Measurements from ENCODE around the gene NDUFS2.

GRCh38 chr1:161190962-161191521 lies 11.1 kb upstream of the NDUFS2 start:
- TF ChIP-seq, protein P1, sequence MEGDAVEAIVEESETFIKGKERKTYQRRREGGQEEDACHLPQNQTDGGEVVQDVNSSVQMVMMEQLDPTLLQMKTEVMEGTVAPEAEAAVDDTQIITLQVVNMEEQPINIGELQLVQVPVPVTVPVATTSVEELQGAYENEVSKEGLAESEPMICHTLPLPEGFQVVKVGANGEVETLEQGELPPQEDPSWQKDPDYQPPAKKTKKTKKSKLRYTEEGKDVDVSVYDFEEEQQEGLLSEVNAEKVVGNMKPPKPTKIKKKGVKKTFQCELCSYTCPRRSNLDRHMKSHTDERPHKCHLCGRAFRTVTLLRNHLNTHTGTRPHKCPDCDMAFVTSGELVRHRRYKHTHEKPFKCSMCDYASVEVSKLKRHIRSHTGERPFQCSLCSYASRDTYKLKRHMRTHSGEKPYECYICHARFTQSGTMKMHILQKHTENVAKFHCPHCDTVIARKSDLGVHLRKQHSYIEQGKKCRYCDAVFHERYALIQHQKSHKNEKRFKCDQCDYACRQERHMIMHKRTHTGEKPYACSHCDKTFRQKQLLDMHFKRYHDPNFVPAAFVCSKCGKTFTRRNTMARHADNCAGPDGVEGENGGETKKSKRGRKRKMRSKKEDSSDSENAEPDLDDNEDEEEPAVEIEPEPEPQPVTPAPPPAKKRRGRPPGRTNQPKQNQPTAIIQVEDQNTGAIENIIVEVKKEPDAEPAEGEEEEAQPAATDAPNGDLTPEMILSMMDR (IDR thresholded peaks at IDR 0.05) = no peak
- TF ChIP-seq POLR2A (IDR thresholded peaks at IDR 0.05) (no peak), EP300 (IDR thresholded peaks at IDR 0.05) (no peak)
